Activated CD4-positive, alpha-beta T cell treated with anti-CD3 and anti-CD28 coated beads, Interleukin-10, Interleukin-2, amounts not matched to agents 100 ng/mL and 50 ng/mL, durations not matched to agents 16 hours and 8 hours (primary cell): ENCODE measurements around the gene VSTM5.

Experiments used
- DNase-seq: peaks from one replicate; pipeline ENCODE4 v3.0.0-alpha.2; 2020

The VSTM5 gene

DNA sequence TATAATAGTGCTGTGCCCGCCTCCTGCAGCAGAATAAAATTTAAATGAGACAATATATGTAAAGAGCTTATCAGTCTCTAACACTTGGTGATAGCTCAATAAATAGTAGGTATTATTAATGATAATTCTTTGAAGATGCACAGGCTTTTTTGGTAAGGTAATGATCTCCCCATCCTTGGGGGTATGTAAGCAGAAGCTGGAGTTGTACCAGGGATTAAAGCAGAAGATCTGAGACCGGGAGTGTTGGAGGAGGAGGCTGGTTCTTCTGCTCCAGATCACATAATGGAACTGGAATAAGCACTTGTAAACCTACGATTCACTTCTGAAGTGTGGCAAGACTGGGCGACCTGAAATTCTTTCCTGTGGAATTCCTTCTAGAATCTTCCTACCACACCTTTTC, 8.4 kb downstream of the VSTM5 start:
- no peak for DNase-seq

DNA sequence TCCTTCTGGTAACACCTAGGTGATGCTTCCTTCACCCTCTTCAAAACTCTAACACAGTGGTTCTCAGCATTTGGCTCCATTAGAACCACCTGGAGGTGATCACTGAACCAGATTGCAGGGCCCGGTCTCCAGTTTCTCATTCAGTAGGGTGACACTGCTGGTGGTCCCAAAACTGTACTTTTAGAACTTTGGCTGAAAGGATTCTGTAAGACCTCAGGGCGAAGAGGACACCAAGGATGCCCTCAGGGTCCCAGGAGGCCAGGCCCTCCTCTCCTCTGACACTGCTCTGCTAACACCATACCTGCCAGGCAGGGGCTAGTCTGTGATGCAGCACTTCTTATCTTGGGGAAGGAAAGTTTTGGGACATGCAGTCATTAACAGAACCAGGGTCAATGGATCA, 9.0 kb downstream of the VSTM5 start:
- no peak for DNase-seq

DNA sequence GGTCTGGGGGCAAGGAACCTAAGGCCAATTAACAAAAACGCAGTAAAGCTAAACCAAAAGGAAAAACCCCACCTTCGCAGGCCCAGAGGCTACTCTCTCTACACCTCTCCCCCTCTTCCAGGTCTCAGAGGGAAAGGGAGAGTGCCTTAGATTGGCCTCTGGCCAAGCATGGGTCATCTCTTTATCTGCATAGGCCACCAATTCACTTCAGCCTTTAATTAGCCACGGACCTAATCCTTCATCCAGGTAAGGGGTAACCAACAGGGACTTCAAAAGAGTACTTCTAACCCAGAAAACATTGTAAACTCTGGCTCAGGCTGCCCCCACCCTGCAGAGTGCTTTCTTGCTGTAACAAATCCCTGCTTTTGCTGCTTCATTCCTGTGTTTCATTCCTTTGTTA, 9.4 kb downstream of the VSTM5 start:
- no peak for DNase-seq

- DNase-seq: no peak
These were observed 10.2 kb downstream of the VSTM5 start for GRCh38 chr11:93840180-93840579.

DNA sequence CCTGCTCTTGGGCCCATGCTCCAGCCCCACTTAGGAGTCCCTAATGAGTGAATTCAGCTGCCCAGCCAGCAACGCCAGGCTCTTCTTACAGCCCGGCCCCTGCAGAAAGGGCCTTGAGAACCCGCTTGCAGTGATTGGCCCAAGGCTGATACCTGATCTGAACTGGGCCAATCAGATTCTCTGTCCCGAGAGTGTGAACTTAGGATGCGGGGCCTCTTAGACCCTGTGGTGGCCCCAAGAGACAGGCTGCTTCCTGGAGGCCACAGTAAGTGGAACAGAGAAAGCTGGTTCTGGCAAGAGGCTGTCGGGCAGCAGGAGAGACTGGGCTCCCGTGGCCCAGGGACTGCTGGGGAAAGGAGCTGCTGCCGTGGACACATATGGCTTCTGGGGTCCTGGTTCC, 11.5 kb downstream of the VSTM5 start:
- no peak for DNase-seq

GRCh38 chr11:93832780-93833179, 17.6 kb downstream of the VSTM5 start:
- DNase-seq: no peak

GRCh38 chr11:93831343-93832127, 18.9 kb downstream of the VSTM5 start:
- no peak for DNase-seq

GRCh38 chr11:93829598-93829997, 20.8 kb downstream of the VSTM5 start:
- DNase-seq: no peak

- no peak for DNase-seq
These were observed 23.1 kb downstream of the VSTM5 start for GRCh38 chr11:93827363-93827762.

DNA sequence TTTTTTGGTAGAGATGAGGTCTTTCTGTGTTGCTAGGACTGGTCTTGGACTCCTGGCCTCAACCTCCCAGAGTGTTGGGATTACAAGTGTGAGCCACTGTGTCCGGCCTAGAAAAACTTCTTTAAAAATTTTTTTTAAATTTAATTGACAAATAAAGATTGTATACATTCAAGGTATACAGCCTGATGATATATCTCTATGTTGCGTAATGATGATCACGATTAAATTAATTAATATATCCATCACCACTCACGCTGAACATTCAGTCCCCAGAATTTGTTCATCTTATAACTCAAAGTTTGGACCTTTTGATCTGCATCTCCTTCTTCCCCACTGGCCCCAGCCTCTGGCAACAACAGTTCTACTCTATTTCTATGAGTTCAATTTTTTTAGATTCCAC, 27.2 kb downstream of the VSTM5 start:
- no peak for DNase-seq

- no peak for DNase-seq
These were observed 28.1 kb downstream of the VSTM5 start for GRCh38 chr11:93822359-93822758.

DNA sequence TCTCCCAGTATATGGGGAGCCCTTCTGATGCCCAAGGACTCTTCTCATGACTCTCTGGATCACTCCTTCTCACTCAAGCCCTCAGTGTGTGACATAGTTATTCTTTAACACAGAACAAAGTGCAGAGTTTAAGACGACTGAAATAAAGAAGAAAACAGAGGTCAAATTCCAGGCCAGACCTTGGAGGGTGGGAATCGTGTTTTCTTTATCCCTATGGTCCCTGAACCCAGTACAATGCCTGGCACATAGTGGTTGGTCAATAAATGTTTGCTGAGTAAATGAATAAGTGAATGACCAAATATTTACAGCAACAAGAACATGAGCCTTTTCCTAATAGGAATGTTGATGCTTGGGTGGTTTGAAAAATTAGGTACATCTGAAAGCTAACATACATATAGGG, 28.8 kb downstream of the VSTM5 start:
- no peak for DNase-seq

GRCh38 chr11:93820847-93821246, 29.6 kb downstream of the VSTM5 start:
- DNase-seq: no peak

DNA sequence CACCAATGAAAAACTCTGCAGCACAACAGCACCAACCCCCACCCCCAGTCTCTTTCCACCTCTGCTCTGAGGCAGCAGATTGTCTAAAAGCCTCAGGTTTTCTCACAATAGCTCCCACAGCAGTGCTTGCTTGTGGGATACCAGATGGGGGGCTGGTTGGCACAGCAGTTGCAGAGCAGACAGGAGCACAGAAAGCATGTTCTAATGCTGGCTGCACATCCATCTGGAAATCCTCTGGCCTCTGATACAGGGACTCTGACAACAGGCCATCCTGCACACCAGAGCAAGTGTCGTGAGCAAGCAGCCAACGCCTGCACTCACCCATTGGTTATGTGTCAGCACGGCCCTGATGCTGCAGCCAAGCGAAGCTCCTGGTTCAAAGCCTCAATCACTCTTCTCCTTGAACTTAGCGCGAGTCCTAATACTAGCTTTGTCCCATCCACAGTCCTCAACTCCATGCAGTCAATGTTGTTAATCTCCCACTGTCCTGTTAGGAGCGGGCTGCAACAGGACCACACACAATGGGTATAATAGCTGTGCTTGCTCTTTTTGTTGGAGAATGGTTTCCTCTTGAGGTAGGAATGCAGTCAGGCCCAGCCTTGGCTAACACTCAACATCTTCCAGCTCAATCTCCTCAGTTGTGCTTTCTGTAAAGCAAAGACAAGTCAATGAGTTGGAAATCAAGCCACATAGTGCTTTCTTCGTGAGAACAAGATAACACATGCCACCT, 30.3 kb downstream of the VSTM5 start:
- DNase-seq: no peak

DNA sequence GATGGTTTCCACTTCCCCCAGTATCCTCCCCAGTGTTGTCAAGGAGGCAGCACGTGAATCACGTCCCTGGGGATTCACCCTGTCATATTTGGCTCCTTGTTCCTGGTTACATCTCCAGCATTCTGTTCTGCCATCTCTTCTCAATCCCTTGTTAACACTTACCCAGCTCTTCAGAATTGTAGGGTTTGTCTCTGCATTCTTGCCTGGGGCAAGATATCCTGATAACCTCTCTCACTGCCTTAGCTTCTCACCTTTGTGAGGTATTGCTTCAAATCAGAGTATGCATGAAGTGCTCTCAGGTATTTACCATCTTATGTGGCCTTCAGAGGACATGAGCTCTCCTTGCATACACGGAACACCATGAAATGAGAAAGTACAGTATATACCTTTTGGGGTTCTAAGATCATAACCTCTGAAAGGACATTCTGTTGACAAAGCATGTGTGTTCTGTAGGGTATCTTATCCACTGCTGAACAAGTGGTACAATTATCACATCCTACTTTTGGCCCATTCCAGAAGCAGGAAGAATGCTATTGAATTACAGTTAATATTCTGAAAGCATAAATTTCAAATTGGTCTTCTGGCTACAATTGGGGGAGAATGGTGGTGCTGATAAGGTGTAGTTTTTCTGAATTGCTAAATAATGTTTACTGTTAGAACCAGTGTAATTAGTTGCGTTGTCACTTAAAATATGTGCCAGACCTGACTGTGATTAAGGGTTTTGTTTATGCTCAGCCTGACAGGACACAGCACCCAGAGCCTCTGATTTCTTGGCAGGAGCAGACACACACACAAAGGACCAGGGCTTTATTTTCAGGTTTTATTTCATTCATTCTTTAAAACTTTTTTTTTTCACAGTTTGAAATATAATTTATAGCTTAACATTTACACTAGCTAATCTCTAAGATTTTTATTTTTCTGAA, 32.7 kb downstream of the VSTM5 start:
- DNase-seq: no peak

GRCh38 chr11:93814966-93815633, 35.3 kb downstream of the VSTM5 start:
- DNase-seq: no peak

DNA sequence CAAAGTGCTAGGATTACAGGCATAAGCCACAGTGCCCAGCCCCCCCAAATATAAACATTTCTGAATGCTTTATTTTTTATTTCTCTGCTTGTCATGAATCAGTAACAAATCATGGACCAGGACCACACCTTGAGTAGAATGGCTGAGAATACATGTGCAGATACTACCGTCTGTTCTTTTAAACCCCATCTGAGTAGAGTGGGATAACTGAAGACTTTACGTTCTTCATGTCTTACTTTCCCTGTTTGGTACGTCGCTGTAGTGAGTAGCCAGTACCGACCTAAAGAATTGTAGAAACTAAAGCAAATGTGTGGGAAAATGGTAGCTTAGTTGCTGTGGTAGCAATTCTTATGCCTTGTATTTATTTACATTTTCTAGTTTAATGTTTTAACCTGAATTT, 36.4 kb downstream of the VSTM5 start:
- DNase-seq: no peak

- no peak for DNase-seq
These were observed 42.4 kb downstream of the VSTM5 start for GRCh38 chr11:93807980-93808379.

DNA sequence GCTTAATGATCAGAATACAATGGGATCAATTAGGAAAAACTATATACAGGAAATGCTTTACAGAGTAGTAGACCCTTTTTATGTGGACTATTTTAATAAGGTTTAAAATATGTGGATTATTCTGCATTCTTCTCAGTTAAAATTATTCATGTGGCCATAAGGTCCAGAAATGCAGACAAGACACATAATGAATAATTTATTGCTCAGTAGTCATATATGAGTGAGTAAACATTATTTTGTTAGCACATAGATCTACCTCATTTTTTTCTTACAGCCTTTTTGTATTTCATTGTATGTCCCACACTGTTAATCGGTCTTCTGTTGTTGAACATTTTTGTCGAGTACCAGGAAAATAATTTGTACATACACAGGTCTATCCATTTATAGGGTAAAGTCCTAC, 45.5 kb downstream of the VSTM5 start:
- no peak for DNase-seq

DNA sequence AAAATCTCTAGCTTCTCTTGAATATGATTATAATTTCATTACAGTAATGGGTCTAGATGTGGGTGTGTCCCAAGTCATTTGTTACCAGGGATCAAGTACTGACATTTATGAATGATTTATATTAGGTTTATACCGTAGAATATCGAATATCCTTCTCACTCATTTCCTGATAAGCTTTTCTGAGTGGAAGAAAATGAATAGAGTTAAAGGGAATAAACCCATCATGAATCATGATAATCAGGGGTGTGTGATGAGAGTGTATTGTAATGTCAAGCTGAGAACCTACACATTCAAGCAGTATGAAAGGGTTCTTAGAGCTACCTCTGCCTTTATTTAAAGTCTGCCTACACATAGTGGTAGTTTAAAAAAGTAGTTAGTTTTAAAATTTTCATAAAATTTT, 49.1 kb downstream of the VSTM5 start:
- DNase-seq: no peak

GRCh38 chr11:93796441-93797231, 53.8 kb downstream of the VSTM5 start:
- no peak for DNase-seq

DNA sequence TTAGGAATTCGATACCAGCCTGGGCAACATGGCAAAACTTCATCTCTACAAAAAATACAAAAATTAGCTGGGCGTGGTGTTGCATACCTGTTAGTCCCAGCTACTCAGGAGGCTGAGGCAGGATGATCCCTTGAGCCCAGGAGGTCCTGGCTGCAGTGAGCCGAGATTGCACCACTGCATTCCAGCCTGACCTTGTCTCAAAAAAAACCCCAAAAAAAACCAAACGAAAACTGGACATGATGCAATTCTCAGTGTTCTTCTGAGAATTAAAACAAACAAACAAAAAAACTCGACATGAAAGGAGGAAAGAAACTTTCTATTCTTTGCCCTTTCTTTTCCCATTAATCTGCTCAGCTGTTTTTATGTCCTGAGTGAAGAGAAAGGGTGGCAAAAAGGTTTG, 58.9 kb downstream of the VSTM5 start:
- DNase-seq: no peak
